CD4-positive, alpha-beta T cell (primary cell): ENCODE results near the gene NREP. TPM values are rescaled to one million over a fixed set of nuclear protein-coding genes. Genes with fewer than 3 reads are reported as not detected.

Source experiments
- ATAC-seq: fragments of 200-7000 bp; cut with Tn5 transposase; one replicate; pipeline ENCODE4 v1.10.0; 2022; ENCODE audit warnings: mild to moderate bottlenecking; ENCODE audit not compliant: poor library complexity
- CTCF ChIA-PET: fragments of 350-600 bp; sonication (Branson Sonifier 250); formaldehyde crosslinking; loops from one replicate; lab custom pipeline; 2021; ENCODE audit warnings: antibody characterized with exemption, inconsistent platforms; lab: Charles Lee
- POLR2A ChIA-PET: fragments of 350-600 bp; sonication (Branson Sonifier 250); formaldehyde crosslinking; loops from one replicate; lab custom pipeline; 2021; ENCODE audit warnings: antibody characterized with exemption, inconsistent platforms; lab: Charles Lee
- DNase-seq, 14 experiments: peaks; one replicate each; pipeline ENCODE4 v3.0.0-alpha.2; 2013 to 2020; ENCODE audit warnings: mixed read lengths in 2 of 14
- H3K27ac ChIP-seq, 2 donors: one replicate each; pipeline versions ENCODE4 v1.5.1 to v1.7.0; 2013; ENCODE audit warnings: low read length in 2 of 2, low read depth in 1 of 2, mild to moderate bottlenecking in 1 of 2
- H3K27me3 ChIP-seq, 2 experiments: 1 replicate in 1 of 2; 2 replicates in 1 of 2; pipeline versions ENCODE4 v1.6.1 to v1.7.0; 2013; ENCODE audit warnings: low read length in 2 of 2, control low read depth in 1 of 2, mild to moderate bottlenecking in 1 of 2, moderate library complexity in 1 of 2; ENCODE audit not compliant: insufficient read depth in 2 of 2, control insufficient read depth in 1 of 2
- H3K36me3 ChIP-seq: one replicate; pipeline ENCODE4 v1.6.1; 2013; ENCODE audit warnings: low read length, control low read depth; ENCODE audit not compliant: insufficient read depth
- H3K4me1 ChIP-seq: one replicate; pipeline ENCODE4 v1.6.1; 2013; ENCODE audit warnings: low read length, control low read depth; ENCODE audit not compliant: insufficient read depth
- H3K4me3 ChIP-seq: one replicate; pipeline ENCODE4 v1.5.1; 2013; ENCODE audit warnings: mild to moderate bottlenecking, low read length, moderate library complexity
- H3K9me3 ChIP-seq, 2 experiments: 1 replicate in 1 of 2; 2 replicates in 1 of 2; pipeline versions ENCODE4 v1.6.1 to v1.7.0; 2013; ENCODE audit warnings: low read length in 2 of 2, mild to moderate bottlenecking in 2 of 2, control low read depth in 1 of 2, moderate library complexity in 1 of 2; ENCODE audit not compliant: control insufficient read depth in 1 of 2, insufficient read depth in 1 of 2
- H3K27ac Mint-ChIP-seq: one replicate; pipeline ENCODE4 v1.8.0; 2020; ENCODE audit warnings: mixed read lengths
- H3K27me3 Mint-ChIP-seq: one replicate; pipeline ENCODE4 v1.8.0; 2021; ENCODE audit warnings: mixed read lengths
- H3K36me3 Mint-ChIP-seq: one replicate; pipeline ENCODE4 v1.8.0; 2021; ENCODE audit warnings: low read depth, mixed read lengths
- H3K4me1 Mint-ChIP-seq: one replicate; pipeline ENCODE4 v1.8.0; 2021; ENCODE audit warnings: low read depth, mixed read lengths
- H3K4me3 Mint-ChIP-seq: one replicate; pipeline ENCODE4 v1.8.0; 2020; ENCODE audit warnings: mild to moderate bottlenecking, mixed read lengths
- H3K9me3 Mint-ChIP-seq: one replicate; pipeline ENCODE4 v1.8.0; 2020; ENCODE audit warnings: mixed read lengths
- intact Hi-C, 2 experiments: fragments of 100-400 bp; cut with DNase I in 1 of 2; cut with micrococcal nuclease in 1 of 2; formaldehyde crosslinking; loops; one replicate each; pipeline versions ENCODE4 v1.15.1 to v1.9.0; 2023 to 2025; cut with DNase I, micrococcal nuclease
- total RNA-seq, 174 experiments: library from RNA in 2 of 174; stranded (reverse) in 2 of 174; gene quantifications; one replicate each; pipeline ENCODE4 v1.2.3 and lab custom pipeline; 2021 to 2026
- TF ChIP-seq, protein P1 (sequence below): fragments of 200-600 bp; IDR thresholded peaks from one replicate; pipeline ENCODE4 v1.8.0; 2022; ENCODE audit warnings: antibody characterized with exemption, mild to moderate bottlenecking

The NREP gene
- total RNA-seq, 2 experiments from 2014 or later: 2.3 to 2.9 TPM

DNA sequence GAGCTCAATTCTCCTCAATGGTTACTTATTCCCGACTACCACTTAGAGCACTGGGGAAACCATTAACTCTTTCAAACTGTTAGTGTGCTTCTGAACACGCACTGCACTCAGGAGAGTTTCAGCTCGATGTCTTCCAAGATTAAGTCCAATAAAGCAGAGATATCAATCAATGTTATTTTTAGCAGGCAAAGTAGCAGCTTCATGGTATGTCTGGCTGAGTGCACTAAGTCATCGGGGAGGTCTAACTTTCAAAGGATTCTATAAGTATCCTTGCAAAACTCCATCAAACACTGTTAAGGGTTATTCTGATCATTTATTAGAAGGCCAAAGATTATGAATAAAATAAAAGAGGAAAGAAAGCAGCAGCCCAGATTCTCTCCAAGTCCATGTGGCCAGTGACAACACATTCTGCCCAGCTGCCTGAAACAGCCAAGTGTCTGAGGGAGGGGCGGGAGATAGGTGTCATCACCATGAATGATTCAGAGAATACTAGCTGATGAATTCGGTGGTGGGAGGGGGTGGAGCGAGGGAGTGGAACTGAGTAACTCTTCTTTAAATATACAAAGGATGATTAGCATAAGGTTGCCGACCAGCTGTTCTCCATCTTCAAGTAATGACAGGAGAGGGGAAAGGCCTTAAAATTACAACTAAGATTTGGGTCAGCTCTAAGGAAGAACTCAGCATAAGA lies 21.3 kb downstream of the NREP start:
- no peaks in the 10 kb centered on the region for H3K4me1 ChIP-seq
- ChIA-PET CTCF (no interaction called here), POLR2A (no interaction called here)
- H3K4me1 Mint-ChIP-seq: peaks cover 5% of the 10 kb centered on the region
- no peak overlapping the region for H3K27ac Mint-ChIP-seq
- ATAC-seq (no peak), DNase-seq (no peak)
- TF ChIP-seq, protein P1, sequence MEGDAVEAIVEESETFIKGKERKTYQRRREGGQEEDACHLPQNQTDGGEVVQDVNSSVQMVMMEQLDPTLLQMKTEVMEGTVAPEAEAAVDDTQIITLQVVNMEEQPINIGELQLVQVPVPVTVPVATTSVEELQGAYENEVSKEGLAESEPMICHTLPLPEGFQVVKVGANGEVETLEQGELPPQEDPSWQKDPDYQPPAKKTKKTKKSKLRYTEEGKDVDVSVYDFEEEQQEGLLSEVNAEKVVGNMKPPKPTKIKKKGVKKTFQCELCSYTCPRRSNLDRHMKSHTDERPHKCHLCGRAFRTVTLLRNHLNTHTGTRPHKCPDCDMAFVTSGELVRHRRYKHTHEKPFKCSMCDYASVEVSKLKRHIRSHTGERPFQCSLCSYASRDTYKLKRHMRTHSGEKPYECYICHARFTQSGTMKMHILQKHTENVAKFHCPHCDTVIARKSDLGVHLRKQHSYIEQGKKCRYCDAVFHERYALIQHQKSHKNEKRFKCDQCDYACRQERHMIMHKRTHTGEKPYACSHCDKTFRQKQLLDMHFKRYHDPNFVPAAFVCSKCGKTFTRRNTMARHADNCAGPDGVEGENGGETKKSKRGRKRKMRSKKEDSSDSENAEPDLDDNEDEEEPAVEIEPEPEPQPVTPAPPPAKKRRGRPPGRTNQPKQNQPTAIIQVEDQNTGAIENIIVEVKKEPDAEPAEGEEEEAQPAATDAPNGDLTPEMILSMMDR: no peak
- H3K4me3 Mint-ChIP-seq: no peak overlapping the region
- H3K9me3 Mint-ChIP-seq: no peaks in the 10 kb centered on the region
- no peaks in the 10 kb centered on the region for H3K36me3 Mint-ChIP-seq
- H3K9me3 ChIP-seq: no peaks in the 10 kb centered on the region
- no peak overlapping the region for H3K27ac ChIP-seq
- no peaks in the 10 kb centered on the region for H3K27me3 Mint-ChIP-seq
- no peaks in the 10 kb centered on the region for H3K27me3 ChIP-seq
- intact Hi-C loops: no loop called here
- no peak overlapping the region for H3K4me3 ChIP-seq
- H3K36me3 ChIP-seq: no peaks in the 10 kb centered on the region

DNA sequence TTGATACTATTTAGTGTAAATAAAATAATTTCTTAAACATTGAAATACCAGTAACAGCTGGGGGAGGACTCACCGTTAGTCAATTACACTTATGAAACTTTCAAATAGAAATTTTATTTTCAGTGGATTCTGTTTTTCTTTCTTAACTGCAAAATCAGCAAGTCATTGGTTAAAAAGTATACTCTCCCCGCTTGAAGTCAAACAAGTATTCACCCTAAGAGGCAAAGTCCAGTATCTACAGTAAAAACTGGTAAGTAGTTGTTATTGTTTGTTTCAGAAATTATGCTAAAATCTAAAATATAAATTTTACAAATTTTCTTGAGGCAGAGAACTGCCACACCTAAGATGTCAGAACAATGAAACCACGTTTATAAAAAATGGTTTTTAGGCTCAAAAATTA lies 22.4 kb downstream of the NREP start:
- H3K4me1 Mint-ChIP-seq: peaks cover 5% of the 10 kb centered on the region
- ChIA-PET POLR2A (no interaction called here), CTCF (no interaction called here)
- TF ChIP-seq, protein P1: no peak
- Histone ChIP-seq H3K9me3 (no peaks in the 10 kb centered on the region), H3K4me1 (no peaks in the 10 kb centered on the region), H3K4me3 (no peak overlapping the region), H3K36me3 (no peaks in the 10 kb centered on the region), H3K27ac (no peak overlapping the region), H3K27me3 (no peaks in the 10 kb centered on the region)
- no peak overlapping the region for H3K27ac Mint-ChIP-seq
- H3K36me3 Mint-ChIP-seq: no peaks in the 10 kb centered on the region
- ATAC-seq (no peak), DNase-seq (no peak)
- H3K4me3 Mint-ChIP-seq: no peak overlapping the region
- intact Hi-C loops: no loop called here
- no peaks in the 10 kb centered on the region for H3K27me3 Mint-ChIP-seq
- H3K9me3 Mint-ChIP-seq: no peaks in the 10 kb centered on the region

DNA sequence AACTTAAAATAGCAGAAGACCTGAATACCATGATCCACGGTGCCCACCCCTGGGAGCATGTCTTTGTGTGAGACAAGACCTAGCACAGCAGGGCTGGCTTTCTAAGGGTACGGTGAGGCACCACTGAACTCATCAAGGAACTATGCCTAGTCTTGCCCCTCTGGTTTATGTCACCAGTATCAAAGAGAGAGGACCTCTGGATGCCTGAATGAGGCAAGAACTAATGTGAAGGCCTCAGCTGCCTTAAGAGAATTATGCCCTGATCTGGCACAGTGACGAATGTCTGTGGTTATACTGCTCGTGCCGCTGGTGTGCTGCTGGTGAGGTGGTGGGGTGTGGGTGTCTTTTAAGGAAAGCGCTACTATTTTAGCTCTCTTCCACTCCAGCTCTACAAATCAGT lies 23.0 kb downstream of the NREP start:
- Histone ChIP-seq H3K4me3 (no peak overlapping the region), H3K27me3 (no peaks in the 10 kb centered on the region), H3K36me3 (no peaks in the 10 kb centered on the region), H3K4me1 (no peaks in the 10 kb centered on the region), H3K9me3 (no peaks in the 10 kb centered on the region), H3K27ac (no peak overlapping the region)
- Mint-ChIP-seq H3K4me3 (no peak overlapping the region), H3K4me1 (peaks cover 5% of the 10 kb centered on the region), H3K9me3 (no peaks in the 10 kb centered on the region), H3K27ac (no peak overlapping the region), H3K27me3 (no peaks in the 10 kb centered on the region), H3K36me3 (no peaks in the 10 kb centered on the region)
- DNase-seq (no peak), ATAC-seq (peak; percentile 48)
- TF ChIP-seq, protein P1: no peak
- intact Hi-C loops: no loop called here
- CTCF ChIA-PET: no interaction called here
- POLR2A ChIA-PET: no interaction called here
